Measurements from ENCODE around the gene RGS19.
"Not testable (repeated sequence)": the region's sequence is repeated elsewhere in the genome, so short reads cannot be mapped to it uniquely, and the experiment has no call there.

RGS19 gene

DNA sequence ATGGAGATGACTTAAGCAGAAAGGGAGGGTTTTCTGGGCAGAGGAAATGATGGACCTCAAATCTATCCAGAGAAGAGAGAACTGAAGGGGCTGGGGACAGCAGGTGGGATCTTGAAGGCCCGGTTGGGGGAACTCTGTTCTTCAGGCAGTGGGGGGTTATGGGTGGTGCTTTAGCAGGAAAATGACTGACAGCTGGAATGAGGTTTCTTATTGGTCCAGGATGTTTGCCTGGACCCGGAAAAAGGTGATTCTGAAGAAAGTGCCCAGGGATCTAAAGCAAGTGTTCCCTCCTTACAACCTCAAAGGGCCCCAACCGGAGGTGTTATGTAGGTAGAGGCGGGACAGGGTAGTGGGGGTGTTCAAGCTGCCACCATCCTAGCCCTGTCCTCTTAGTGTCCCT, 16.1 kb upstream of the RGS19 start:
- no peak for DNase-seq (ENCODE audit: low read depth in 2 of 3, low spot score in 1 of 3)

DNA sequence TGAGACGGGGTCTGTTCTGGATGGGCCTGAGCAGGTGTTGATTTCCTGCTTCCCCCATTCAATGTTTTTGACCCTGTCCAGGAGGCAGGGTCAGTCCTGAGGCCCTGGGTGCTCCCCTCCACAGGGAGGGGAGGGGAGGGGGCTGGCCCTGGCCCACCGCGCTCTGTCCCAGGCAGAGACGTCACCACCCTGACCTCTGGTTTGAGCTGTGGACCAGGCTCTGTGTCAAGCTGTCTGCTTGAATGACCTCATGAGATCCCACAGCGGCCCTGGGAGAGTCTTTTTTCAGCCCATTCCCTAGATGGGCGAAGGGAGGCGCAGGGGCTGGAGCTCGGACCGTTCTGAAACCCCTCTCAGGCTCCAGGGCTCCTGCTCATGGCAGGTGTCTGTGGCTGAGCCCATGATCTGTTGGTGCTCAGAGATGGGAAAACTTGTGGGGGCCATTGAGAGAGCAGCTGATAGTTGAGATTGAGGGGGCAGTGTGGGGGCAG, 13.7 kb upstream of the RGS19 start:
- no peak for DNase-seq (ENCODE audit: low read depth in 2 of 3, low spot score in 1 of 3)

DNA sequence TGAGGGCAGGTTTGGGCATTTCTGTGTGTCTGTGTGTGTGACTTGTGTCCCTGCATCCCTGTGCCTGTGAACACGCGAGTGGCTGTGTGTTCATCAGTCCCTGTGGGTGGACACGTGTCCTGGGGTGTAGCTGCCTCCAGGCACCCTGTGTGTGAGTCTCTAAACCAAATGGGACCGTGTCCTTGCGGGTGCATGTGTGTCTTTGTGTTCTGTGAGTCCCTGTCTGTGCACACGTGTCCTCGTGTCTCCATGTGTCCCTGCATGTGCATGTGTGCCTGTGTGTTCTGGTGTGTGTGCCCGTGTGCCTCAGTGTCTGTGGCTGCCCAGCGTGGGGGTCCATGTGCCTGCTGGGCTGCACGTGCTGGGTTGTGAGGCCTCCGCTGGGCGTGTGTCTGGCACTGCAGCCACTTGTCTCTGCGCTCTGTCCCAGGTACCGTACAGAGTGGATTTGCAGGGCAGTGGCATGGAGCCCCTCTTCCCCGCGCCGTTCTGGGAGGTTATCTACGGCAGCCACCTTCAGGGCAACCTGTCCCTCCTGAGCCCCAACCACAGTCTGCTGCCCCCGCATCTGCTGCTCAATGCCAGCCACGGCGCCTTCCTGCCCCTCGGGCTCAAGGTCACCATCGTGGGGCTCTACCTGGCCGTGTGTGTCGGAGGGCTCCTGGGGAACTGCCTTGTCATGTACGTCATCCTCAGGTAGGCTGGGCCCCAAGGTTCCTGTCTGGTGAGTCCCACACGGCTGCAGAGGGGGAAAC, 13.1 kb upstream of the RGS19 start:
- no peak for DNase-seq (ENCODE audit: low read depth in 2 of 3, low spot score in 1 of 3)

- no peak for DNase-seq (ENCODE audit: low read depth in 2 of 3, low spot score in 1 of 3)
Observed at GRCh38 chr20:64091770-64092169, 12.5 kb upstream of the RGS19 start.

DNA sequence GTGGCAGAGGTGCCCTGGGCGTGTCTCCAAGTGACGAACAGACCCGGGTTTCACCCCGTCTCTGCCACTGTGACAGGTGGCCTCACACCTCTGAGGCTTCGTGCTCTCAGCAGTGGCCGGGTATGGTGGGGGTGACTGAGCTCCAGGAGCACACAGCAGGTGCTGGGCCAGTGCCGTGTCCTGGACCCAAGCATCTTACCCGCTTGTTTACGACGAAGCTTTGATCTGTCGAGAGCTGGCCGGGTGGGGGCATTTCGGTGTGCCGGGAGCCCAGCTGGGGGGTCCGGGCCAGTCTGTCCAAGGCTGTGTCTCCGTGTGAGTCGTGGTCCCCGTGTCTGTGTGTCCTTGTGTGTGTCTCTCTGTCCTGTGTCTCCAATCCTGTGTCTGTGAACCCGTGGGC, 12.0 kb upstream of the RGS19 start:
- DNase-seq (ENCODE audit: low read depth in 2 of 3, low spot score in 1 of 3): no peak

DNA sequence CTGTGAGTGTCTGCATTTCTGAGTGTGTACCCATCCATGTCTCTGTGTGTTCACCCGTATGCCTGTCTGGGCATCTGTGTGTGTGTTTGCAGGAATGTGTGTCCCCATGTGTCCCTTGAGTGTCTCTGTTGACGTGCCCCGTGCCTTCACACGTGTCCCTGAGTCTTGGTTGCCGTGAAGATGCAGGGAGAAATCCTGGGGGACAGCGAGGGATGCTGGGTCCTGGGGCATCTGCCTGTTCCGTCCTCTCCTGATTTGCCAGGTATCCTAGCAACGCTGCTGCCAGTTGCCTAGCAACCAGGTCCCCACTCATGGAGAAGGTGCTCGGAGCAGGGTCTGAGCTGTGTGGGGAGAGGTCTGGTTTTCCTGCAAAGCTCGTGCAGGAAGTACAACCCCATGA, 10.8 kb upstream of the RGS19 start:
- no peak for DNase-seq (ENCODE audit: low read depth in 2 of 3, low spot score in 1 of 3)

DNA sequence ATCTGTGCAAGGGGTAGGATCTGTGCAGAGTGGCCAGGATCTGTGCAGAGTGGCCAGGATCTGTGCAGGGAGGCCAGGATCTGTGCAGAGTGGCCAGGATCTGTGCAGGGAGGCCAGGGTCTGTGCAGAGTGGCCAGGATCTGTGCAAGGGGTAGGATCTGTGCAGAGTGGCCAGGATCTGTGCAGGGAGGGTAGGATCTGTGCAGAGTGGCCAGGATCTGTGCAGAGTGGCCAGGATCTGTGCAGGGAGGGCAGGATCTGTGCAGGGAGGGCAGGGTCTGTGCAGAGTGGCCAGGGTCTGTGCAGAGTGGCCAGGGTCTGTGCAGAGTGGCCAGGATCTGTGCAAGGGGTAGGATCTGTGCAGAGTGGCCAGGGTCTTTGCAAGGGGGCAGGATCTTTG, 9.3 kb upstream of the RGS19 start:
- DNase-seq (ENCODE audit: low read depth in 2 of 3, low spot score in 1 of 3): not testable (repeated sequence)

DNA sequence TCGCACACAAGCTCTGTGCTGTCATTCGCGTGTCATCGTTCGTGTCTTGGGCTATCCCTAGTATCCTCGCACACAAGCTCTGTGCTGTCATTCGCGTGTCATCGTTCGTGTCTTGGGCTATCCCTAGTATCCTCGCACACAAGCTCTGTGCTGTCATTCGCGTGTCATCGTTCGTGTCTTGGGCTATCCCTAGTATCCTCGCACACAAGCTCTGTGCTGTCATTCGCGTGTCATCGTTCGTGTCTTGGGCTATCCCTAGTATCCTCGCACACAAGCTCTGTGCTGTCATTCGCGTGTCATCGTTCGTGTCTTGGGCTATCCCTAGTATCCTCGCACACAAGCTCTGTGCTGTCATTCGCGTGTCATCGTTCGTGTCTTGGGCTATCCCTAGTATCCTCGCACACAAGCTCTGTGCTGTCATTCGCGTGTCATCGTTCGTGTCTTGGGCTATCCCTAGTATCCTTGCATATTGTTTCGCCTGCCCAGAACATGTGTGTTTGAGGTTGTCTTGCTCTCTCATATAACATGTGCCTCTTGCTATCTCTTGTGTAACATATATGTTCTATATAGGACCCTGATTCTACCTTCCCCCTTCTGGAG, 8.0 kb upstream of the RGS19 start:
- DNase-seq (ENCODE audit: low read depth in 2 of 3, low spot score in 1 of 3): not testable (repeated sequence)

- DNase-seq (ENCODE audit: low read depth in 2 of 3, low spot score in 1 of 3): no peak
Observed at GRCh38 chr20:64086801-64087200, 7.5 kb upstream of the RGS19 start.

- DNase-seq (ENCODE audit: low read depth in 2 of 3, low spot score in 1 of 3): no peak
Observed at GRCh38 chr20:64084685-64085152, 5.4 kb upstream of the RGS19 start.

DNA sequence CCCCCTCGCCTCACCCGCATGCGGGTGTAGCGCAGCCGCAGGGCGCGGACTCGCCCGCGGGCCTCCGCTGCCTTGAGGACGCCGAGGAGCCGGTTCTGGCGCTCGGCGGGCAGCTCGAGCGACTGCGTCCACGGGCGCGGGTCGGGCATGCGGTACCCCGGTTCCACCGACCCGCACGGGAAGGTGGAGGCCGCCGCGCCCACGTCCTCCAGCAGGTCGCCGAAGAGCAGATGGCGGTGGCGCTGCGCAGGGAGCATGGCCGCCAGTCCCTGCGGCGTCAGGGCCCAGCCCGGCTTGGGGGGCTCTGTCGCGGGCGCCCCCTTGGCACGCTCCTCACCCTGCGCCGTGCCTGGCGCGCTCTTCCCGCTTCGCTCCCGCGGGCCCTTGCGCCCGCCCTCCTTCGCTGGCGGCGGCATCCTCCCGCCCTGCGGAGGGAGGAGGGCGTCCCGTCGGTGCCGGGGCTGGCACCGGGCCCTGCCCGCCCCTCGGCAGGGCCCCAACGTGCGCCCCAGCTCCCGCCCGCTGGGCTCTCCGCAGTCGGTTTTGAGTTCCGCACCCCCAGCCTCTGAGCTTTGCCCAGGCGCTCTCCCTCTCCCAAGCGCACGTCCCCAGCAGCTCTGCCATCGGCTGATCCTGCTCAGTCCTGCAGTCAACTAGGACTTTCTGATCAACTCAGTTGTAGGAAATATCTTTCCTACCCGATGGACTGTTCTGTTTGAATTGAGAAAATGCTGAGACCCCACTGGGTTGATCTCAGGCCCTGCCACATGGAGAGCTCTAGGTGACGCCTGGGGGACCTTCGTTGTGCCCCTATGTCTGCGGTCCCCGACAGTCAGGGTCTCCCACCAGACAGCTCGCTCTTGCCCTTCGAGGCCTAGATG, 4.7 kb upstream of the RGS19 start, which contains the start of gene LKAAEAR1:
Gene LKAAEAR1, minus strand, starts transcription at position 595 of the 881 bp plus-strand sequence. Its CDS starts 179 bp downstream, at position 416.
- DNase-seq (ENCODE audit: low read depth in 2 of 3, low spot score in 1 of 3): no peak

GRCh38 chr20:64083378-64083803, 4.1 kb upstream of the RGS19 start:
- peak; percentile 36 to 70 (median 60) for DNase-seq (ENCODE audit: low read depth in 2 of 3, low spot score in 1 of 3)

GRCh38 chr20:64082820-64083377, 3.6 kb upstream of the RGS19 start:
- DNase-seq (ENCODE audit: low read depth in 2 of 3, low spot score in 1 of 3): no peak

DNA sequence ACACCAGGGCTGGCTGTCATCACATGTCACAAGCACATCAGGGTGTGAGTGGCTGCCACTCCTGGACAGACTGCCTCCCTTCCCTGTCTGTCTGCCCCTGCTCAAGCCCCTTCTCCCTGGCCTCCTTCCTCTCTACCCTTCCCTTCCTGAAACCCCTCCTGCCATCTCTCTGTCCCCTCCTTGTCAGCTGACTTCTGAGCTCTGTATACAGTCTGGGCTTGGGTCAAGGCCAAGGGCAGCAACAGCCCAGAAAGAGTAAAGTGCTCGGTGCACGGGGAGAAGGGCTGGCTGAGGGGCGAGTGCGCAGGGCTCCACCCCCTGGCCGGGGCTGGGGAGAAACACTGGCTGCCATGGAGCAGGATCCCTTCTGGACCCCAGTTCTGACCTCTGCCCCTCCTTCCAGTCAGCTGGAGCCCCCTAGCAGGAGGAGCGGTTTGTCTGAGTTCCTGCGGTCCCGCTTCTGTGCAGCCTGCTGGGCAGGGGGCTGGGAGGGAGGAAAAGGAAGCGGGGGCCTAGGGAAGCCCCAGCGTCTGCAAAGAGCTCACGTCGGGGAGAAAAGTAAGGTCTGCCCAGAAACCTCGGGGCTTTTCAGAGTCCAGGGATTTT, 2.9 kb upstream of the RGS19 start:
- no peak for DNase-seq (ENCODE audit: low read depth in 2 of 3, low spot score in 1 of 3)

GRCh38 chr20:64081624-64081964, 2.3 kb upstream of the RGS19 start:
- no peak for DNase-seq (ENCODE audit: low read depth in 2 of 3, low spot score in 1 of 3)

DNA sequence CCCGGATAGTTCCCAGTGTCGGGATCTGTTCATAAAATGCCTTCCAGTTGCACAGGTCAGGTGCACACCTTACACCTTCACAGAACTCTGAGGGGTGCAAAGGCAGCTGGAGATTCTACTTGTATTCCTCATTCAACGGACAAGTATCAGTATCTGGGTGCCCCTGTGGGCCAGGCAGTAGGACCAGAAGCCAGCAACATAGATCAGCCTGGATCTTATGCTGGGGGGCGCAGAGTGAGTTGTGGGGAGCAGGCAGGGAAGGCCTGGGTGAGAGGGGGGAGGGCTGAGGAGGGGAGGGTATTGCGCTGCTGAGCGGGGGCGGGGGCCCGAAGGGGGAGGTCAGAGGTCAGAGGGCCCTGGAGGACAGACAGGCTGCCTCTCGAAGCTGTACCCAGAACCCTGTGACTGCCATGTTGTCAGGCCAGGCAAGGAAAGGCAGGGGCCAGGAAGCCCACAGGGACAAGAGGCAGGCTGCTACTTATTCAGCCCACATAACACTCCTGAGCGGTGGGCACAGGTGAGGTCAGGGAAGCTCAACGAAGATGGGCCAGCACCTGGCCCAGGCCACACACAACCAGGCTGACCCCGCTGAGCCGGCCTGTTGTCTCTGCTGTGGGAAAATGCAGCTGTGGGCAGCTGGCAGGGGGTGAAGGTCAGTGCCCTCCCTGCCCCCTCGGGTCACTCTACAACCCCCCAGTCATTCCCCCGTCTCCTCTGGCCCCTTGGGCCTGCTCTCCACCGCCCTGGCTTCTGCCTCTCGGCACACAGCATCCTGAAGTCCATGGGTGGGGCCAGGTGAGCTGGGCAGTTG, 1.7 kb upstream of the RGS19 start:
- no peak for DNase-seq (ENCODE audit: low read depth in 2 of 3, low spot score in 1 of 3)

GRCh38 chr20:64080013-64080812, 895 bp upstream of the RGS19 start, which contains the start of gene OPRL1:
Gene OPRL1, plus strand, starts transcription at chr20:64080082. Its CDS starts 12,639 bp downstream, at chr20:64092721.
- DNase-seq (ENCODE audit: low read depth in 2 of 3, low spot score in 1 of 3): no peak

- DNase-seq (ENCODE audit: low read depth in 2 of 3, low spot score in 1 of 3): no peak
Observed at GRCh38 chr20:64078934-64079272, 415 bp downstream of the RGS19 start.

DNA sequence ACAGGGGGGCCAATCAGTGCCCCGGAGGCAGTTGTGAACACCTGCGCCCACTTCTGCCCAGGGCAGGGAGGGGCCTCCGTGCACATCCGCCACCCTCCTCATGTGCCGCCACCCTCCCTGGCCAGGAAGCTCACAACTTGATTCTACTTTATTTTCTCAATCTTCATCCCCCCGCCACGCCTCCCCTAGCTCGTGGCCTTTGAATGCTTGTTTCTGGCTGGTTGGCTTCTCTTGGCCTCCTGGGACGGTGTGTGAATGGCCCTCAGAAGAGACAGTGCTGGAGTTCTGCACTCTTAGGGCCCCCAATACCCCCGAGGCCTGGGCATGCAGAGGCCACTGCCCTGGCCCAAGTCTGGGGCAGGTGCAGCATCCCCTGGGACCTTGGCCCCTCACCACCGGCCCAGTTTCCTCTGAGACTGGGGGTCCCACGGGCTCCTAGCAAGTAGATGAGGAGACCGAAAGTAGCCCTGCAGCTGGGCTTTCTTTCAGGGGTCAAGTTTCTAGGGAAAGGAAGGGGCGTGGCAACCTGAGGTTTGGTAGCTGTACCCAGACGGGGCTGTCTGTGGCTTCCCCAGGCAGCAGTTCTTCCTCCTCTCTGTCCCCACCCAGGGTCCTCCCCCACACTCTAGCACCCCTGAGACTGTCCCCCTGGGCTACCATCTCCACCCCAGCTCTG, 1.3 kb downstream of the RGS19 start:
- DNase-seq (ENCODE audit: low read depth in 2 of 3, low spot score in 1 of 3): no peak

Measured in stimulated activated CD4-positive, alpha-beta T cell treated with anti-CD3 and anti-CD28 coated beads, Interleukin-12 subunit alpha, Interleukin-12 subunit beta, amount 100 ng/mL, for 48 hours (primary cell).